ENCODE results near the gene FOXO6. TPM values are rescaled to one million over a fixed set of nuclear protein-coding genes. Genes with fewer than 3 reads are reported as not detected.

The FOXO6 gene
- total and polyA plus RNA-seq, 9 of the 15 experiments (the other 6 are each of a cell fraction or from before 2014, with no cell fraction given): 0.04 to 0.31 (median 0.12) TPM; not detected in 5

DNA sequence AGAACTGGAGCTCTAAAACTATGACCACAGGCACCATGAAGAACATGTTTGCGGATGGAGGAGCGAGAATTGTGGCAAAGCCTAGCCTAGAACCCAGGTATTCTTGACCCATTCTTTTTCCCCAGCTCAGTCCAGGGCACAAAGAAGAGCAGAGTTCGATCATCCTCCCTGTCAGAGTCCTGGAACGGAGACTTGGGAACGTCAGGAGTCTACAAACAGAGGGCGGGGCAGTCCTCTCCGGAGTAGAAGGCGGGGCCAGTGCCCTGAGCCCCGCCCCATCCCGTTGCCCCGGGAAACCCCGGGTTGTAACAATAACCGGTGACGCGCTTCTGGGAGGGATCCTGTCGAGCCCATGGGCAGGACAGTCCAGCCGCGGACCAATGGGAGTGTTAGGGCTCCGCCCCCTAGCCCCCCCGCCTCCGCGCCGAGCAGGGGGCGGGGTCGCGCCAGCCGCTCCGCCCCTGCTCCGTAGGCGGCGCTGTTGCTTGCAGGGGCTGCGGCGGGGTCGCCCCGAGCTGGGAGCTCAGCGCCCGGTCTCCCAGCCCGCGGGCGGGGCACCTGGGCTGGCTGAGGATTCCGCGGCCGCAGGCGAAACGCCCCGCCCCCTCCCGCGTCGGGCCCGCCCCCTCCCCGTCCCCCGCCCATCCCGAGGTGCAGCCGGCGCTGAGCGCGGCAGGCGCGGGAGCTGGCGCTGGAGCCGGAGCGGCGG lies at the start of gene FOXO6 (continued):
- TF ChIP-seq, protein P1, sequence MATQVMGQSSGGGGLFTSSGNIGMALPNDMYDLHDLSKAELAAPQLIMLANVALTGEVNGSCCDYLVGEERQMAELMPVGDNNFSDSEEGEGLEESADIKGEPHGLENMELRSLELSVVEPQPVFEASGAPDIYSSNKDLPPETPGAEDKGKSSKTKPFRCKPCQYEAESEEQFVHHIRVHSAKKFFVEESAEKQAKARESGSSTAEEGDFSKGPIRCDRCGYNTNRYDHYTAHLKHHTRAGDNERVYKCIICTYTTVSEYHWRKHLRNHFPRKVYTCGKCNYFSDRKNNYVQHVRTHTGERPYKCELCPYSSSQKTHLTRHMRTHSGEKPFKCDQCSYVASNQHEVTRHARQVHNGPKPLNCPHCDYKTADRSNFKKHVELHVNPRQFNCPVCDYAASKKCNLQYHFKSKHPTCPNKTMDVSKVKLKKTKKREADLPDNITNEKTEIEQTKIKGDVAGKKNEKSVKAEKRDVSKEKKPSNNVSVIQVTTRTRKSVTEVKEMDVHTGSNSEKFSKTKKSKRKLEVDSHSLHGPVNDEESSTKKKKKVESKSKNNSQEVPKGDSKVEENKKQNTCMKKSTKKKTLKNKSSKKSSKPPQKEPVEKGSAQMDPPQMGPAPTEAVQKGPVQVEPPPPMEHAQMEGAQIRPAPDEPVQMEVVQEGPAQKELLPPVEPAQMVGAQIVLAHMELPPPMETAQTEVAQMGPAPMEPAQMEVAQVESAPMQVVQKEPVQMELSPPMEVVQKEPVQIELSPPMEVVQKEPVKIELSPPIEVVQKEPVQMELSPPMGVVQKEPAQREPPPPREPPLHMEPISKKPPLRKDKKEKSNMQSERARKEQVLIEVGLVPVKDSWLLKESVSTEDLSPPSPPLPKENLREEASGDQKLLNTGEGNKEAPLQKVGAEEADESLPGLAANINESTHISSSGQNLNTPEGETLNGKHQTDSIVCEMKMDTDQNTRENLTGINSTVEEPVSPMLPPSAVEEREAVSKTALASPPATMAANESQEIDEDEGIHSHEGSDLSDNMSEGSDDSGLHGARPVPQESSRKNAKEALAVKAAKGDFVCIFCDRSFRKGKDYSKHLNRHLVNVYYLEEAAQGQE (IDR thresholded peaks at IDR 0.05; ENCODE audit: borderline replicate concordance): peak; percentile 45
- TF ChIP-seq, protein P1 (CRISPR knock-in tag; IDR thresholded peaks at IDR 0.05; ENCODE audit: low read depth): no peak
- TF ChIP-seq POLR2B (IDR thresholded peaks at IDR 0.05; ENCODE audit: low read depth, partially characterized antibody) (no peak), ARID1B (IDR thresholded peaks at IDR 0.05) (no peak), DPF2 (IDR thresholded peaks at IDR 0.05) (no peak), KDM4B (IDR thresholded peaks at IDR 0.05; ENCODE audit: borderline replicate concordance in 2 of 2, low read depth in 1 of 2) (0 out of 4 replicates have a peak, but pooled peaks of 1 of the 2 experiments have one; percentile 70), POLR3G (IDR thresholded peaks at IDR 0.05; ENCODE audit: extremely low read depth, insufficient read length, insufficient replicate concordance) (no peak), HSF4 (CRISPR knock-in tag; IDR thresholded peaks at IDR 0.05; ENCODE audit: borderline replicate concordance) (no peak), SPI1 (IDR thresholded peaks at IDR 0.05; ENCODE audit: borderline replicate concordance, low read depth, low read length) (no peak), CUX1 (CRISPR knock-in tag; IDR thresholded peaks at IDR 0.05) (no peak), FOXM1 (IDR thresholded peaks at IDR 0.05; ENCODE audit: low read depth) (no peak), FOXM1 (CRISPR knock-in tag; IDR thresholded peaks at IDR 0.05; ENCODE audit: low read depth) (no peak)
- TF ChIP-seq, protein P2, sequence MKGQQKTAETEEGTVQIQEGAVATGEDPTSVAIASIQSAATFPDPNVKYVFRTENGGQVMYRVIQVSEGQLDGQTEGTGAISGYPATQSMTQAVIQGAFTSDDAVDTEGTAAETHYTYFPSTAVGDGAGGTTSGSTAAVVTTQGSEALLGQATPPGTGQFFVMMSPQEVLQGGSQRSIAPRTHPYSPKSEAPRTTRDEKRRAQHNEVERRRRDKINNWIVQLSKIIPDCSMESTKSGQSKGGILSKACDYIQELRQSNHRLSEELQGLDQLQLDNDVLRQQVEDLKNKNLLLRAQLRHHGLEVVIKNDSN (CRISPR knock-in tag; IDR thresholded peaks at IDR 0.05): no peak; the same call in 1 of the 2 replicates

All from K562 (cell line).